SK-N-SH treated with all-trans-retinoic acid at 6 μM for 48 hours (cell line): ENCODE measurements around the gene CHCHD5.

Source experiments
- BACH2 ChIP-seq: fragments of 250-450 bp; sonication (Bioruptor Pico); IDR thresholded peaks from 2 replicates; pipeline ENCODE4 v1.9.0; 2021; ENCODE audit warnings: mild to moderate bottlenecking, borderline replicate concordance
- PPARA ChIP-seq: fragments of 250-450 bp; sonication (Bioruptor Pico); IDR thresholded peaks from 2 replicates; pipeline ENCODE4 v1.5.0; 2020; ENCODE audit warnings: mild to moderate bottlenecking, borderline replicate concordance
- ZC3H10 ChIP-seq: fragments of 250-450 bp; sonication (Bioruptor Pico); IDR thresholded peaks from 2 replicates; pipeline ENCODE4 v1.5.1; 2021; ENCODE audit warnings: mild to moderate bottlenecking, moderate library complexity
- ZFP3 ChIP-seq: fragments of 250-450 bp; sonication (Bioruptor Pico); IDR thresholded peaks from 2 replicates; pipeline ENCODE4 v1.5.0; 2020; ENCODE audit warnings: mild to moderate bottlenecking, moderate library complexity
- ZFP30 ChIP-seq: fragments of 450-650 bp; formaldehyde crosslinking; IDR thresholded peaks from 2 replicates; pipeline ENCODE4 v1.5.0; 2022; ENCODE audit warnings: mild to moderate bottlenecking, moderate library complexity
- ZNF70 ChIP-seq: fragments of 450-650 bp; formaldehyde crosslinking; IDR thresholded peaks from 2 replicates; pipeline ENCODE4 v1.5.0; 2020; ENCODE audit warnings: mild to moderate bottlenecking, moderate library complexity
- TF ChIP-seq, protein P1 (sequence below): fragments of 250-450 bp; sonication (Bioruptor Pico); IDR thresholded peaks from 2 replicates; pipeline ENCODE4 v1.8.0; 2020; ENCODE audit warnings: mild to moderate bottlenecking, moderate library complexity, borderline replicate concordance
- TF ChIP-seq, protein P2 (sequence below): fragments of 250-450 bp; sonication (Bioruptor Pico); IDR thresholded peaks from 2 replicates; pipeline ENCODE4 v1.5.1; 2021; ENCODE audit warnings: mild to moderate bottlenecking, moderate library complexity

DNA sequence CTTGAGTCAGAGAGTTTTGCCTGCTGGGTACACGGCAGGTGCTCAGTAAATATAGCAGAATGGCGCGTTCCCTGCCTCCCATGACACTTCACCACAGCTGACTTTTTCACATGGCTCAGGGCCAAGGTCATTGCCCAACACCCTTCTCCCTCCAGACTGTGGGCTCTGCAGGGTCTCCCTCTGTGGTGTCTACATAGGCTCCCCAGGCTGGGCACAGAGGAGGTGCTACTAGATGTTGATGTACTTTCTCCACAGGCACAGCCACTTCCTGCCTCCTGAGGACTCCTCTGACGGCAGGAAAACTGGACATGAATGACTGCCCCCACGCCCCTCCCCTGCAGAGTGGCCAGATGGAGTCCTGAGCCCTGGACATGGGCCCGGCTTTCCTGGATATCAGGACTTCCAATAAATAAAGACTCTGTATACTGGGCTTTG is 4.2 kb downstream of the CHCHD5 start:
- TF ChIP-seq BACH2 (CRISPR knock-in tag) = no peak
- TF ChIP-seq ZNF70 (CRISPR knock-in tag) = no peak
- TF ChIP-seq ZC3H10 (CRISPR knock-in tag) = no peak
- TF ChIP-seq, protein P1, sequence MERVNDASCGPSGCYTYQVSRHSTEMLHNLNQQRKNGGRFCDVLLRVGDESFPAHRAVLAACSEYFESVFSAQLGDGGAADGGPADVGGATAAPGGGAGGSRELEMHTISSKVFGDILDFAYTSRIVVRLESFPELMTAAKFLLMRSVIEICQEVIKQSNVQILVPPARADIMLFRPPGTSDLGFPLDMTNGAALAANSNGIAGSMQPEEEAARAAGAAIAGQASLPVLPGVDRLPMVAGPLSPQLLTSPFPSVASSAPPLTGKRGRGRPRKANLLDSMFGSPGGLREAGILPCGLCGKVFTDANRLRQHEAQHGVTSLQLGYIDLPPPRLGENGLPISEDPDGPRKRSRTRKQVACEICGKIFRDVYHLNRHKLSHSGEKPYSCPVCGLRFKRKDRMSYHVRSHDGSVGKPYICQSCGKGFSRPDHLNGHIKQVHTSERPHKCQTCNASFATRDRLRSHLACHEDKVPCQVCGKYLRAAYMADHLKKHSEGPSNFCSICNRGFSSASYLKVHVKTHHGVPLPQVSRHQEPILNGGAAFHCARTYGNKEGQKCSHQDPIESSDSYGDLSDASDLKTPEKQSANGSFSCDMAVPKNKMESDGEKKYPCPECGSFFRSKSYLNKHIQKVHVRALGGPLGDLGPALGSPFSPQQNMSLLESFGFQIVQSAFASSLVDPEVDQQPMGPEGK (CRISPR knock-in tag) = no peak
- TF ChIP-seq, protein P2, sequence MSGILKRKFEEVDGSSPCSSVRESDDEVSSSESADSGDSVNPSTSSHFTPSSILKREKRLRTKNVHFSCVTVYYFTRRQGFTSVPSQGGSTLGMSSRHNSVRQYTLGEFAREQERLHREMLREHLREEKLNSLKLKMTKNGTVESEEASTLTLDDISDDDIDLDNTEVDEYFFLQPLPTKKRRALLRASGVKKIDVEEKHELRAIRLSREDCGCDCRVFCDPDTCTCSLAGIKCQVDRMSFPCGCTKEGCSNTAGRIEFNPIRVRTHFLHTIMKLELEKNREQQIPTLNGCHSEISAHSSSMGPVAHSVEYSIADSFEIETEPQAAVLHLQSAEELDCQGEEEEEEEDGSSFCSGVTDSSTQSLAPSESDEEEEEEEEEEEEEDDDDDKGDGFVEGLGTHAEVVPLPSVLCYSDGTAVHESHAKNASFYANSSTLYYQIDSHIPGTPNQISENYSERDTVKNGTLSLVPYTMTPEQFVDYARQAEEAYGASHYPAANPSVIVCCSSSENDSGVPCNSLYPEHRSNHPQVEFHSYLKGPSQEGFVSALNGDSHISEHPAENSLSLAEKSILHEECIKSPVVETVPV (CRISPR knock-in tag) = no peak
- no peak for TF ChIP-seq ZFP30
- TF ChIP-seq ZFP3 (CRISPR knock-in tag) = no peak
- no peak for TF ChIP-seq PPARA (CRISPR knock-in tag)
